22Rv1 (cell line): ENCODE data around the gene SLC4A3.

Experiments
- ZFX ChIP-seq: fragments of 450-650 bp; IDR thresholded peaks from 2 replicates; pipeline ENCODE4 v1.6.1; 2017; ENCODE audit warnings: antibody characterized with exemption, borderline replicate concordance
- TF ChIP-seq, protein P1 (sequence below): fragments of 450-650 bp; IDR thresholded peaks from 2 replicates; pipeline ENCODE4 v1.5.1; 2017; ENCODE audit warnings: mild to moderate bottlenecking

DNA sequence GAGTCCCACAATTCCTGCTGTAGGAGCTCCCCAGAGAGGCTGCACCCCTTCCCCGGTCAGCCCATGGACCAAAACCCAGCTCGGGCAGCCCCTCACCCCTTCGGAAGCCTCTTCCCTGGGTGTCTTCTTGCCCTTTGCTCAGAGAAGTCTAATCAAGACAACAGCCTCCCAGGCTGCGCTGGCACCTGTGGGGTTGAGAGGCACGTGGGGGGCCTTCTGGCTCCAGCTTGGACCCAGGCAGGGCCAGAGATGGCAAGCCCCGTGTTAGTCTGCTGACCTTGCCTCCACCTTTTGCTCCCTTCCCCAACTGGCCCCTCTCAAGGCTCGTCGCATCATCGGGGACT is 10.4 kb downstream of the SLC4A3 start:
- TF ChIP-seq, protein P1, sequence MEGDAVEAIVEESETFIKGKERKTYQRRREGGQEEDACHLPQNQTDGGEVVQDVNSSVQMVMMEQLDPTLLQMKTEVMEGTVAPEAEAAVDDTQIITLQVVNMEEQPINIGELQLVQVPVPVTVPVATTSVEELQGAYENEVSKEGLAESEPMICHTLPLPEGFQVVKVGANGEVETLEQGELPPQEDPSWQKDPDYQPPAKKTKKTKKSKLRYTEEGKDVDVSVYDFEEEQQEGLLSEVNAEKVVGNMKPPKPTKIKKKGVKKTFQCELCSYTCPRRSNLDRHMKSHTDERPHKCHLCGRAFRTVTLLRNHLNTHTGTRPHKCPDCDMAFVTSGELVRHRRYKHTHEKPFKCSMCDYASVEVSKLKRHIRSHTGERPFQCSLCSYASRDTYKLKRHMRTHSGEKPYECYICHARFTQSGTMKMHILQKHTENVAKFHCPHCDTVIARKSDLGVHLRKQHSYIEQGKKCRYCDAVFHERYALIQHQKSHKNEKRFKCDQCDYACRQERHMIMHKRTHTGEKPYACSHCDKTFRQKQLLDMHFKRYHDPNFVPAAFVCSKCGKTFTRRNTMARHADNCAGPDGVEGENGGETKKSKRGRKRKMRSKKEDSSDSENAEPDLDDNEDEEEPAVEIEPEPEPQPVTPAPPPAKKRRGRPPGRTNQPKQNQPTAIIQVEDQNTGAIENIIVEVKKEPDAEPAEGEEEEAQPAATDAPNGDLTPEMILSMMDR, result no peak
- no peak for TF ChIP-seq ZFX
